Neuron (in vitro differentiated cells): Measurements from ENCODE around the gene UBASH3B.

Experiments
- H2AFZ ChIP-seq: one replicate; pipeline ENCODE4 v1.6.1; 2013; ENCODE audit warnings: low read depth, mild to moderate bottlenecking, inconsistent platforms, low read length, moderate library complexity
- H3K27me3 ChIP-seq: one replicate; pipeline ENCODE4 v1.6.1; 2013; ENCODE audit warnings: low read length; ENCODE audit not compliant: insufficient read depth
- H3K36me3 ChIP-seq: one replicate; pipeline ENCODE4 v1.6.1; 2013; ENCODE audit warnings: low read length; ENCODE audit not compliant: insufficient read depth
- H3K4me1 ChIP-seq: one replicate; pipeline ENCODE4 v1.6.1; 2013; ENCODE audit warnings: low read length; ENCODE audit not compliant: insufficient read depth
- H3K4me3 ChIP-seq: 2 replicates; pipeline ENCODE4 v1.5.1; 2013; ENCODE audit warnings: mild to moderate bottlenecking, low read length, moderate library complexity
- H3K9me3 ChIP-seq: one replicate; pipeline ENCODE4 v1.6.1; 2013; ENCODE audit warnings: low read length

The UBASH3B gene

DNA sequence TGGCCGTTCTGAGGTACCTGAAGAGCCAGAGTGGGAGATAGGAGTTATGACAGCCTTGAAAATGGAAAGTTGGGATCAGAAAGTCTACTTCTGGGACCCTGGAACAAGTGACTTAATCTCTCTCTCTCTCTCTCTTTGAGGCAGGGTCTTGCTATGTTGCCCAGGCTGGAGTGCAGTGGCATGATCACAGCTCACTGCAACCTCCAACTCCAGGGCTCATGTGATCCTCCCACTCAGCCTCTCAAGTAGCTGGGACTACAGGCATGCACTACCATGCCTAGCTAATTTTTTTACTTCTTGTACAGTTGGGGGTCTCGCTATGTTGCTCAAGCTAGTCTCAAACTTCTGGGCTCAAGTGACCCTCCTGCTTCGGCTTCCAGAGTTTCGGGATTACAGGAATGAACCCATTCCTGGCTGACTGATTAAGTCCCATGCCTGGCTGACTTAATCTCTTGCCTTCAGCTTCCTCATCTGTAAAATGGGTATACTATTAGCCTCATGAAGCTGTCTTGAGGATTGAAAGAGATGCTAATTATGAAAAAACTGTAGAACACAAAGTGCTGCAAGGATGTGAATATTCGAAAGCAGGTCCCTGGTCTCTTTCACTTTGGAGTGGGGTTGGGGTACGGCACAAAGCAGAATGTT, 87.7 kb downstream of the UBASH3B start:
- Histone ChIP-seq H3K4me3 (no peak overlapping the region), H2AFZ (no peak overlapping the region), H3K27me3 (no peaks in the 10 kb centered on the region), H3K36me3 (no peaks in the 10 kb centered on the region), H3K9me3 (no peaks in the 10 kb centered on the region), H3K4me1 (peaks cover 19% of the 10 kb centered on the region)

DNA sequence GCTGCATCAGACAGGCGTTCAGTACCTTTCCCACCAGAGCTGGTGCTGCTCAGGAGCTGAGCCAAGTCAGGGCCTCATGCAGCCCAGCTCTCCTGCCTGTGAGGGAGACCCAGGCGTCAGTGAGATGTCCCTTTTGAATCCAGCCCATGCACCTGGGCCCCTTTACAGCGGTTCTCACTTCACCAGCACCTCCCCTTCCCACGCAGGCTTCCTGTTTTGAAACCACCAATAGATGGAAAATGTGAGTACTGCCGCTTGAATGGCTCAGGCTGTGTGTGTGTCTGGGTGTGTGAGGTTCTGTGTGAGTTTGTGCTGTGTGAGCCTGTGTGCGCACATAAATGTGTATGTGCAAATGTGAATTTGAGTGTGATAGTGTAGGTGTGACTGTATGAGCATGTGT, 88.4 kb downstream of the UBASH3B start:
- Histone ChIP-seq H3K36me3 (no peaks in the 10 kb centered on the region), H3K9me3 (no peaks in the 10 kb centered on the region), H3K4me3 (no peak overlapping the region), H3K4me1 (peaks cover 18% of the 10 kb centered on the region), H2AFZ (no peak overlapping the region), H3K27me3 (no peaks in the 10 kb centered on the region)

- no peaks in the 10 kb centered on the region for H3K9me3 ChIP-seq
- H2AFZ ChIP-seq: no peak overlapping the region
- H3K4me1 ChIP-seq: peaks cover 18% of the 10 kb centered on the region
- no peaks in the 10 kb centered on the region for H3K27me3 ChIP-seq
- no peaks in the 10 kb centered on the region for H3K36me3 ChIP-seq
- no peak overlapping the region for H3K4me3 ChIP-seq
Measured at GRCh38 chr11:122744357-122744756, 88.8 kb downstream of the UBASH3B start.

DNA sequence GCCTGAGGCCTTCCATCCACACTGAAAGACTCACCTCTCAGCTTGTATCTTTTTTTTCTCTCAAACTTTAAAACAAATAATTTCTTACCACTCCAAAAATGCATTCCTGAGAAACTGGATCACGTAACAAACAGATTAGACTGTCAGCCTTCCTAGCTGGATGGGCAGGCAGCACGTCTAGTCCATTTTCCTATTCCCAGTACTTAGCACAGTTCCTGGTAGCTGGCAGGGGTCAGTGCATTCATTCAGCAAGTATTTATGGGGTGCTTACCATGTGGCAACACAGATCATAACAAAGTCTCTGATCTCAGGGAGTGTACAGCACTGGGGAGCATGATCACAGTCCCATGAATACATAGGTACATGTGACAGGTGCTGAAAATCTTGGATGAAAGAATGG, 89.6 kb downstream of the UBASH3B start:
- Histone ChIP-seq H2AFZ (no peak overlapping the region), H3K36me3 (no peaks in the 10 kb centered on the region), H3K9me3 (no peaks in the 10 kb centered on the region), H3K4me3 (no peak overlapping the region), H3K4me1 (peaks cover 18% of the 10 kb centered on the region), H3K27me3 (no peaks in the 10 kb centered on the region)

DNA sequence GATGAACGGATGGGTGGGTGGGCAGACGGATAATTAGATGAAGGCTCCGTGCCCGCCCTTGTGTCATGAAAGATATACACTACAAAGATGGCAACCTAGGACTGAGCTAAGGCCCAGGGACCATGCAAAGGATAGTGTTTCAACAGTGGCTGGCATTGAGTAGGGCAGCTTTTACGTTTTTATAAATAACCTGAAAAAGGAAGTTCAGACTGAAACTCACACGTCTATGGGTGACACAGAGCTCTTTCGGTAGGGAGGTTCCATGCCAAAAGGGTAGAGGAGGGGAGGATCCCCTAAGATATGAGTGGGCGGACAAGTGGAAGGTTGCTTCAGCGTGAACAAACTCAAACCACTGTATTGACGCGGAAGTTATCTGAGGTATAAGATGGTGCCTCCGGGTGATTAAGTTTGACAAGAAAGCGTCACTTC, 90.5 kb downstream of the UBASH3B start:
- Histone ChIP-seq H2AFZ (no peak overlapping the region), H3K4me3 (no peak overlapping the region), H3K27me3 (no peaks in the 10 kb centered on the region), H3K36me3 (no peaks in the 10 kb centered on the region), H3K4me1 (peaks cover 18% of the 10 kb centered on the region), H3K9me3 (no peaks in the 10 kb centered on the region)

DNA sequence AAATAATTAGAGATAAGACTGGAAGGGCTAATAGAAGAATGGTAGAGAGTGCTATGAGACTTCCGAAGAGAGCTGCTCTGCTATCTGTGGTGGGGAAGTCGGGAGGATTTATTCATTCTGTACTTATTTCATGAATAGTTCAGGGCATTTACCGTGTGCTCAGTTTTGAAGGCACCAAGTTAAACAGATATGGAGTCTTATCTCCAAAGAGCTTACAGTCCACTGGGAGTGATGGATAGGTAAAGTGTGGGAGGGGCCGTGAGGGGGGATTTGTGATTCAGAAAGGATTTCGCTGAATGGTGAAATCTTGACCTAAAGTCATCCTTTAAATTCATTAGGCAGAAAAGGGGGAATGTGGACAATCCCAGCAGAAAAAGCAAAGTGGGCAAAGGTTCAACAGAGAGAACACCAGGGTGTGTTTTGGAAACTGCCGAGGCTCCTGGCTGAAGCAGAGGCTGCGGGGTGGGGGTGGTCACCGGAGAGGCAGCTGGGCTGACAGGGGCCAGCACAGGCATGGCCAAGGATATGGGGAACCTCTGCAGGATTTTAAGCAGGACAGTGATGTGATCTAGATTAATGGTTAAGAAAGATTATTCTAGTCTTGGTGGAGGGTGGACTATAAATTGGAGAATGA, 91.2 kb downstream of the UBASH3B start:
- no peaks in the 10 kb centered on the region for H3K27me3 ChIP-seq
- no peaks in the 10 kb centered on the region for H3K9me3 ChIP-seq
- H3K4me3 ChIP-seq: no peak overlapping the region
- H3K36me3 ChIP-seq: no peaks in the 10 kb centered on the region
- no peak overlapping the region for H2AFZ ChIP-seq
- H3K4me1 ChIP-seq: peaks cover 15% of the 10 kb centered on the region

GRCh38 chr11:122747351-122747781, 91.8 kb downstream of the UBASH3B start:
- Histone ChIP-seq H3K4me1 (peaks cover 8% of the 10 kb centered on the region), H2AFZ (no peak overlapping the region), H3K36me3 (no peaks in the 10 kb centered on the region), H3K9me3 (no peaks in the 10 kb centered on the region), H3K27me3 (no peaks in the 10 kb centered on the region), H3K4me3 (no peak overlapping the region)

- H3K9me3 ChIP-seq: no peaks in the 10 kb centered on the region
- H3K36me3 ChIP-seq: no peaks in the 10 kb centered on the region
- H2AFZ ChIP-seq: no peak overlapping the region
- no peaks in the 10 kb centered on the region for H3K27me3 ChIP-seq
- H3K4me3 ChIP-seq: no peak overlapping the region
- peaks cover 7% of the 10 kb centered on the region for H3K4me1 ChIP-seq
Measured at GRCh38 chr11:122749005-122749687, 93.6 kb downstream of the UBASH3B start.

GRCh38 chr11:122750049-122750448, 94.5 kb downstream of the UBASH3B start:
- Histone ChIP-seq H3K4me1 (peaks cover 7% of the 10 kb centered on the region), H3K27me3 (no peaks in the 10 kb centered on the region), H3K4me3 (no peak overlapping the region), H3K36me3 (no peaks in the 10 kb centered on the region), H3K9me3 (no peaks in the 10 kb centered on the region), H2AFZ (no peak overlapping the region)

- Histone ChIP-seq H3K4me1 (peaks cover 7% of the 10 kb centered on the region), H3K36me3 (no peaks in the 10 kb centered on the region), H3K9me3 (no peaks in the 10 kb centered on the region), H2AFZ (no peak overlapping the region), H3K4me3 (no peak overlapping the region), H3K27me3 (no peaks in the 10 kb centered on the region)
Measured at GRCh38 chr11:122751292-122752070, 96.0 kb downstream of the UBASH3B start.

- no peak overlapping the region for H3K4me3 ChIP-seq
- H2AFZ ChIP-seq: no peak overlapping the region
Measured at GRCh38 chr11:122754028-122754427, 98.5 kb downstream of the UBASH3B start.

DNA sequence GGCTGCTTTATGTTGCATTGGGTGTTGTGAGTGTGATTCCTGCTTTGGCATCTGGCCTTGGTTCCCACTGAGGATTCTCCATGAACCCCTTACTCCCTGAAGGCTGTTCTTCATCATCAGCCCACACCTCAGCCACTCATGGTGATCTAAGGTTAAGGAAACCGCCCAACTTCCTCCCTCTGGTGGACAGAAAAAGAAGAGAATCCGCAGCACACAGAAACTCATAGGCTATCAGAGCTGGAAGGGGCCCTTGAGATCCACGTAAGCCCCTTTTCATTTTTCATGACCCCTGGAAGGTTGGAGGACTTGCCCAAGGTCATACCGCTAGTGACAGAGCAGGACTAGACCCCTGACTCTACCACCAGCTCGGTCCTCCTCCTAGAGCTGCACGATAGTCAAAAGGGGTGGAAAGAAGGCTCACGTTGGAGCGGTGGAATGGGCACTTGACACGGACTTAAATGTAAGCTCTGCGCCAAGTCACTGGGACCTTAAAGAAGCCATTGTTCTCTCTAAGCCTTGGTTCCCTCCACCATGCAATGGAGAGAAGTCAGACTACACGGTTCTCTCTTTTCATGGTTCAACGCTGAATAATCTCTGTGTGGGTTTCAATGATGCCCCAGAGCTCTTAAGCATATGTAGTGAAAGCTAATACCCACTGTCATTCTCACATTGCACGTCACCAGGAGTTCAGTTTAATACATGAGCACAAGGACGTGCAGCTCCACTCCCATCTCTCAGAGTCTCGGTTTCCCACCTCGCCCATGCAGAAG, 99.2 kb downstream of the UBASH3B start:
- Histone ChIP-seq H2AFZ (no peak overlapping the region), H3K36me3 (no peaks in the 10 kb centered on the region), H3K27me3 (no peaks in the 10 kb centered on the region), H3K4me1 (no peaks in the 10 kb centered on the region), H3K9me3 (no peaks in the 10 kb centered on the region), H3K4me3 (no peak overlapping the region)

More at GRCh38 chr11:122754028-122754427, 98.5 kb downstream of the UBASH3B start:
- Histone ChIP-seq H3K36me3 (no peaks in the 10 kb centered on the region), H3K4me1 (no peaks in the 10 kb centered on the region), H3K9me3 (no peaks in the 10 kb centered on the region), H3K27me3 (no peaks in the 10 kb centered on the region)
